ENCODE measurements around the gene BBS10.

DNA sequence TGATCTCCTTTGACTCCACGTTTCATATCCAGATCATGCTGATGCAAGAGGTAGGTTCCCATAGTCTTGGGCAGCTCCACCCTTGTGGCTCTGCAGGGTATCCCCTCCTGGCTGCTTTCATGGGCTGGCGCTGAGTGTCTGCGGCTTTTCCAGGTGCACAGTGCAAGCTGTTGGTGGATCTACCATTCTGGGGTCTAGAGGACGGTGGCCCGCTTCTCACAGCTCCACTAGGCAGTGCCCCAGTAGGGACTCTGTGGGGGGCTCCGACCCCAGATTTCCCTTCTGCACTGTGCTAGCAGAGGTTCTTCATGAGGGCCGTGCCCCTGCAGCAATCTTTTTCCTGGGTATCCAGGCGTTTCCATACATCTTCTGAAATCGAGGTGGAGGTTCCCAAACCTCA, 12.1 kb upstream of the BBS10 start:
- TF ChIP-seq, protein P1, sequence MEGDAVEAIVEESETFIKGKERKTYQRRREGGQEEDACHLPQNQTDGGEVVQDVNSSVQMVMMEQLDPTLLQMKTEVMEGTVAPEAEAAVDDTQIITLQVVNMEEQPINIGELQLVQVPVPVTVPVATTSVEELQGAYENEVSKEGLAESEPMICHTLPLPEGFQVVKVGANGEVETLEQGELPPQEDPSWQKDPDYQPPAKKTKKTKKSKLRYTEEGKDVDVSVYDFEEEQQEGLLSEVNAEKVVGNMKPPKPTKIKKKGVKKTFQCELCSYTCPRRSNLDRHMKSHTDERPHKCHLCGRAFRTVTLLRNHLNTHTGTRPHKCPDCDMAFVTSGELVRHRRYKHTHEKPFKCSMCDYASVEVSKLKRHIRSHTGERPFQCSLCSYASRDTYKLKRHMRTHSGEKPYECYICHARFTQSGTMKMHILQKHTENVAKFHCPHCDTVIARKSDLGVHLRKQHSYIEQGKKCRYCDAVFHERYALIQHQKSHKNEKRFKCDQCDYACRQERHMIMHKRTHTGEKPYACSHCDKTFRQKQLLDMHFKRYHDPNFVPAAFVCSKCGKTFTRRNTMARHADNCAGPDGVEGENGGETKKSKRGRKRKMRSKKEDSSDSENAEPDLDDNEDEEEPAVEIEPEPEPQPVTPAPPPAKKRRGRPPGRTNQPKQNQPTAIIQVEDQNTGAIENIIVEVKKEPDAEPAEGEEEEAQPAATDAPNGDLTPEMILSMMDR (IDR thresholded peaks at IDR 0.05), result no peak
- TF ChIP-seq EZH2 (IDR thresholded peaks at IDR 0.05; ENCODE audit: borderline replicate concordance, insufficient read depth, low read depth, low read length, poor library complexity, severe bottlenecking), result no peak

Measured in B cell (primary cell).